ENCODE data around the gene TCHH.

GRCh38 chr1:152110860-152111514, 4.3 kb downstream of the TCHH start:
- no peak for TF ChIP-seq CTCF (IDR thresholded peaks at IDR 0.05)
- TF ChIP-seq POLR2A (IDR thresholded peaks at IDR 0.05) = no peak

All from ovary (tissue), 3 donors.